ENCODE data around the gene TXNDC11.

GRCh38 chr16:11750056-11750455 lies 7.4 kb upstream of the TXNDC11 start:
- no peak for TF ChIP-seq POLR2AphosphoS5 (IDR thresholded peaks at IDR 0.05; ENCODE audit: low read depth, low read length)
- 0 out of 2 replicates have a peak, but pooled peaks have one; percentile 30 for TF ChIP-seq POLR2A (IDR thresholded peaks at IDR 0.05; ENCODE audit: low read depth, low read length)
- TF ChIP-seq TAF1 (IDR thresholded peaks at IDR 0.05; ENCODE audit: low read depth, low read length), result no peak
- no peak for TF ChIP-seq POU2F2 (IDR thresholded peaks at IDR 0.05; ENCODE audit: low read depth, low read length)
- TF ChIP-seq PAX5 (IDR thresholded peaks at IDR 0.05; ENCODE audit: insufficient read depth, low read length, severe bottlenecking), result no peak
- TF ChIP-seq SPI1 (IDR thresholded peaks at IDR 0.05; ENCODE audit: low read depth, low read length), result no peak

All from GM12891 (cell line).